Tibial nerve (tissue), 4 donors: ENCODE data around the gene ZNRF1. TPM values are rescaled to one million over a fixed set of nuclear protein-coding genes. Genes with fewer than 3 reads are reported as not detected.

Experiments
- DNase-seq, 2 donors: peaks; one replicate each; pipeline ENCODE4 v3.0.0-alpha.2; 2019; ENCODE audit warnings: low spot score in 2 of 2
- H3K27ac ChIP-seq, 4 donors: fragments of 200-600 bp; sonication (generic) in 3 of 4; one replicate each; pipeline ENCODE4 v1.5.1; 2017 to 2019; ENCODE audit warnings: mild to moderate bottlenecking in 1 of 4
- H3K27me3 ChIP-seq, 2 donors: fragments of 200-600 bp; sonication (generic) in 1 of 2; one replicate each; pipeline versions ENCODE4 v1.5.1 to v1.6.0; 2017 to 2019
- H3K36me3 ChIP-seq, 3 donors: fragments of 200-600 bp; sonication (generic); one replicate each; pipeline ENCODE4 v1.5.1; 2018 to 2019
- H3K4me1 ChIP-seq, 4 donors: fragments of 200-600 bp; sonication (generic) in 3 of 4; one replicate each; pipeline ENCODE4 v1.5.1; 2017 to 2019
- H3K4me3 ChIP-seq, 4 donors: fragments of 200-600 bp; sonication (generic) in 3 of 4; one replicate each; pipeline ENCODE4 v1.5.1; 2017 to 2019; ENCODE audit warnings: mild to moderate bottlenecking in 1 of 4, moderate library complexity in 1 of 4
- H3K9me3 ChIP-seq, 4 donors: fragments of 200-600 bp; sonication (generic) in 3 of 4; one replicate each; pipeline ENCODE4 v1.5.1; 2017 to 2019
- CTCF ChIP-seq, 5 experiments: fragments of 200-600 bp in 3 of 5; fragments of 450-650 bp in 2 of 5; sonication (generic) in 3 of 5; IDR thresholded peaks; one replicate each; pipeline ENCODE4 v1.5.1; 2016 to 2019; ENCODE audit warnings: antibody characterized with exemption in 5 of 5, mild to moderate bottlenecking in 3 of 5, moderate library complexity in 2 of 5
- EP300 ChIP-seq, 2 donors: sonication (generic); formaldehyde crosslinking; IDR thresholded peaks; one replicate each; pipeline ENCODE4 v1.6.1; 2017; ENCODE audit warnings: antibody characterized with exemption in 2 of 2, mild to moderate bottlenecking in 1 of 2
- POLR2A ChIP-seq, 2 donors: fragments of 450-650 bp; IDR thresholded peaks; one replicate each; pipeline ENCODE4 v1.6.1; 2017; ENCODE audit warnings: antibody characterized with exemption in 2 of 2, mild to moderate bottlenecking in 2 of 2, moderate library complexity in 2 of 2
- WGBS, 2 donors: methylation state at CpG; one replicate each; pipeline ENCODE4 v1.1.5; 2018; 5-methylcytosine and 5-hydroxymethylcytosine counted together
- total RNA-seq, 4 donors: library from RNA; depleted of rRNA; stranded (reverse); fragments of >200 nt; gene quantifications; one replicate each; pipeline ENCODE4 v1.1.0, GENCODE V29; 2016

ZNRF1 gene
- total RNA-seq, 4 donors from 2014 or later, result 10.3 to 31.4 (median 14.7) TPM

GRCh38 chr16:75062976-75063346 is 64.1 kb downstream of the ZNRF1 start:
- TF ChIP-seq EP300 (IDR thresholded peaks at IDR 0.05) (no peak), CTCF (IDR thresholded peaks at IDR 0.05) (no peak), POLR2A (IDR thresholded peaks at IDR 0.05) (no peak)
- no peaks in the 10 kb centered on the region for H3K36me3 ChIP-seq
- H3K4me1 ChIP-seq, result peaks cover 0 to 17% (median 0%) of the 10 kb centered on the region in 4 donors
- no peaks in the 10 kb centered on the region for H3K27me3 ChIP-seq
- no peak for DNase-seq
- H3K9me3 ChIP-seq, result no peaks in the 10 kb centered on the region
- no peak overlapping the region for H3K4me3 ChIP-seq
- 93 to 95% methylated on average over 9 of the region's 9 CpGs for WGBS, 2 donors
- no peak overlapping the region for H3K27ac ChIP-seq

GRCh38 chr16:75063549-75064088 is 64.8 kb downstream of the ZNRF1 start:
- TF ChIP-seq CTCF (IDR thresholded peaks at IDR 0.05), result no peak
- no peak for TF ChIP-seq EP300 (IDR thresholded peaks at IDR 0.05)
- TF ChIP-seq POLR2A (IDR thresholded peaks at IDR 0.05), result no peak
- H3K9me3 ChIP-seq, result no peaks in the 10 kb centered on the region
- H3K36me3 ChIP-seq, result no peaks in the 10 kb centered on the region
- WGBS, 2 donors, result 91 to 94% methylated on average over 8 of the region's 8 CpGs
- no peaks in the 10 kb centered on the region for H3K27me3 ChIP-seq
- peaks cover 0 to 17% (median 0%) of the 10 kb centered on the region in 4 donors for H3K4me1 ChIP-seq
- H3K27ac ChIP-seq, result no peak overlapping the region
- H3K4me3 ChIP-seq, result no peak overlapping the region
- no peak for DNase-seq

- no peak for DNase-seq
- H3K4me1 ChIP-seq, result peaks cover 0 to 17% (median 0%) of the 10 kb centered on the region in 4 donors
- no peaks in the 10 kb centered on the region for H3K27me3 ChIP-seq
- H3K9me3 ChIP-seq, result no peaks in the 10 kb centered on the region
- peak overlapping the region in 1 of 4 donors; percentile 57 for H3K27ac ChIP-seq
- TF ChIP-seq CTCF (IDR thresholded peaks at IDR 0.05) (no peak), EP300 (IDR thresholded peaks at IDR 0.05) (no peak), POLR2A (IDR thresholded peaks at IDR 0.05) (no peak)
- H3K4me3 ChIP-seq, result no peak overlapping the region
- 79 to 83% methylated on average over 15 of the region's 15 CpGs for WGBS, 2 donors
- no peaks in the 10 kb centered on the region for H3K36me3 ChIP-seq
These were observed 65.8 kb downstream of the ZNRF1 start for GRCh38 chr16:75064403-75065148.

- Histone ChIP-seq H3K36me3 (no peaks in the 10 kb centered on the region), H3K27ac (peak overlapping the region in 1 of 4 donors; percentile 57), H3K27me3 (no peaks in the 10 kb centered on the region), H3K4me1 (peaks cover 0 to 22% (median 0%) of the 10 kb centered on the region in 4 donors), H3K9me3 (no peaks in the 10 kb centered on the region), H3K4me3 (no peak overlapping the region)
- DNase-seq, result no peak
- TF ChIP-seq POLR2A (IDR thresholded peaks at IDR 0.05), result no peak
- no peak for TF ChIP-seq EP300 (IDR thresholded peaks at IDR 0.05)
- no peak for TF ChIP-seq CTCF (IDR thresholded peaks at IDR 0.05)
- 78 to 83% methylated on average over 10 of the region's 10 CpGs for WGBS, 2 donors
These were observed 66.3 kb downstream of the ZNRF1 start for GRCh38 chr16:75065149-75065505.

- no peak for DNase-seq
- H3K36me3 ChIP-seq, result no peaks in the 10 kb centered on the region
- peak overlapping the region in 1 of 4 donors; percentile 57 for H3K27ac ChIP-seq
- TF ChIP-seq EP300 (IDR thresholded peaks at IDR 0.05), result no peak
- TF ChIP-seq CTCF (IDR thresholded peaks at IDR 0.05), result no peak
- no peak for TF ChIP-seq POLR2A (IDR thresholded peaks at IDR 0.05)
- WGBS, 2 donors, result 80 to 85% methylated on average over 7 of the region's 7 CpGs
- no peak overlapping the region for H3K4me3 ChIP-seq
- no peaks in the 10 kb centered on the region for H3K27me3 ChIP-seq
- H3K4me1 ChIP-seq, result peaks cover 0 to 27% (median 0%) of the 10 kb centered on the region in 4 donors
- no peaks in the 10 kb centered on the region for H3K9me3 ChIP-seq
These were observed 66.8 kb downstream of the ZNRF1 start for GRCh38 chr16:75065521-75066149.
